HEK293T (cell line): Measurements from ENCODE around the gene DDAH1.

Experiments used
- ARNT ChIP-seq: fragments of 450-650 bp; IDR thresholded peaks from 2 replicates; pipeline ENCODE4 v1.6.1; 2017; ENCODE audit warnings: mild to moderate bottlenecking
- BHLHE40 ChIP-seq: fragments of 450-650 bp; IDR thresholded peaks from 2 replicates; pipeline ENCODE4 v1.6.1; 2016; ENCODE audit warnings: mild to moderate bottlenecking, moderate library complexity, borderline replicate concordance
- CTBP1 ChIP-seq: fragments of 450-650 bp; IDR thresholded peaks from 2 replicates; pipeline ENCODE4 v1.6.1; 2016; ENCODE audit warnings: borderline replicate concordance
- ELF4 ChIP-seq: fragments of 450-650 bp; IDR thresholded peaks from 2 replicates; pipeline ENCODE4 v1.6.1; 2017; ENCODE audit warnings: antibody characterized with exemption
- FOXM1 ChIP-seq: fragments of 450-650 bp; IDR thresholded peaks from 2 replicates; pipeline ENCODE4 v1.6.1; 2017; ENCODE audit warnings: mild to moderate bottlenecking, borderline replicate concordance
- LEF1 ChIP-seq: fragments of 450-650 bp; IDR thresholded peaks from 2 replicates; pipeline ENCODE4 v1.6.1; 2017; ENCODE audit warnings: mild to moderate bottlenecking, borderline replicate concordance
- NFRKB ChIP-seq: fragments of 450-650 bp; IDR thresholded peaks from 2 replicates; pipeline ENCODE4 v1.6.1; 2016; ENCODE audit warnings: mild to moderate bottlenecking, moderate library complexity
- SP1 ChIP-seq: fragments of 450-650 bp; IDR thresholded peaks from 2 replicates; pipeline ENCODE4 v1.6.1; 2017
- TARDBP ChIP-seq: fragments of 450-650 bp; IDR thresholded peaks from 2 replicates; pipeline ENCODE4 v1.6.1; 2016

DNA sequence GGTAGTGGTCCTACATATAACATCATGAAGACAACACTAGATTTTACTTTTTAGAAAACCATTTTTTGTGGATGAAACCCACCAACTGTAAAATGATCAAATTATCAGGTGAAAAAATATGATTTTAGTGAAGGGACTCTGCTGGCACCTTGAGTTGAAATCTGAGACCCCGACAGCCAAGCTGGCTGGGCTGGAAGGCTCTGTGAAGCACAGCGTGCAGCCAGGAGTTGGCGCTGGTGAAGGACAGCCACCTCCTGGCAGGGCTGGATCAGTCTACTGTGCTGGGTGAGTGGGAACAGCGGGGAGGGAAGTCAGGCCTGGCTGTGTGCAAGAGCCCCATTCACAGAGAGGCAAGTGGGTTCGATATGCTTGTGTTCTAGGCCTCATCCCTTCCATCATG is 47.9 kb downstream of the DDAH1 start:
- TF ChIP-seq FOXM1 (no peak), NFRKB (no peak), BHLHE40 (no peak), SP1 (no peak), ELF4 (no peak), TARDBP (no peak), LEF1 (no peak), CTBP1 (no peak), ARNT (no peak)
